SU-DHL-6 (cell line): ENCODE measurements around the gene KCTD1.

Experiments used
- H2AFZ ChIP-seq: fragments of 200-600 bp; sonication (generic); 2 replicates; pipeline ENCODE4 v1.6.1; 2014; ENCODE audit warnings: low read depth, mild to moderate bottlenecking, moderate library complexity, mixed read lengths, antibody characterized with exemption, low read length; ENCODE audit not compliant: severe bottlenecking
- H3F3A ChIP-seq: fragments of 200-600 bp; shearing (Covaris generic); 2 replicates; pipeline ENCODE4 v1.6.0; 2016; ENCODE audit warnings: antibody characterized with exemption, mild to moderate bottlenecking; ENCODE audit not compliant: insufficient read depth
- H3K27ac ChIP-seq: fragments of 200-600 bp; sonication (generic); 2 replicates; pipeline ENCODE4 v1.5.1; 2016; ENCODE audit warnings: low read depth, mild to moderate bottlenecking, low read length, moderate library complexity, mixed read lengths
- H3K27me3 ChIP-seq: fragments of 200-600 bp; sonication (generic), shearing (Covaris generic); 2 replicates; pipeline ENCODE4 v1.6.0; 2014; ENCODE audit warnings: mild to moderate bottlenecking, low read length
- H3K36me3 ChIP-seq: fragments of 200-600 bp; sonication (generic); 2 replicates; pipeline ENCODE4 v1.6.1; 2014; ENCODE audit warnings: mild to moderate bottlenecking, low read length, mixed read lengths
- H3K4me2 ChIP-seq: fragments of 300-600, 200-600 bp; shearing (Covaris generic), sonication (generic); 2 replicates; pipeline ENCODE4 v1.6.0; 2014; ENCODE audit warnings: low read length, low read depth, mild to moderate bottlenecking; ENCODE audit not compliant: poor library complexity, severe bottlenecking
- H3K4me3 ChIP-seq: fragments of 200-600 bp; sonication (generic); 2 replicates; pipeline ENCODE4 v1.5.1; 2014; ENCODE audit warnings: antibody characterized with exemption, low read length, mild to moderate bottlenecking, mixed read lengths; ENCODE audit not compliant: insufficient read depth, poor library complexity, severe bottlenecking
- H3K79me2 ChIP-seq: fragments of 200-600 bp; sonication (generic); 2 replicates; pipeline ENCODE4 v1.6.1; 2014; ENCODE audit warnings: mild to moderate bottlenecking, low read length, moderate library complexity; ENCODE audit not compliant: insufficient read depth
- H3K9ac ChIP-seq: fragments of 200-600 bp; sonication (generic); 2 replicates; pipeline ENCODE4 v1.7.0; 2014; ENCODE audit warnings: mild to moderate bottlenecking, low read length
- H3K9me2 ChIP-seq: fragments of 200-600 bp; sonication (generic); replicated peaks from 2 replicates; pipeline ENCODE4 v1.6.1; 2014; ENCODE audit warnings: low read length; ENCODE audit not compliant: insufficient read depth
- H3K9me3 ChIP-seq: fragments of 200-600 bp; sonication (generic); 2 replicates; pipeline ENCODE4 v1.6.1; 2014; ENCODE audit warnings: low read length, mixed read lengths; ENCODE audit not compliant: insufficient read depth
- H4K20me1 ChIP-seq: fragments of 200-600 bp; sonication (generic); 2 replicates; pipeline ENCODE4 v1.6.1; 2014; ENCODE audit warnings: low read depth, mild to moderate bottlenecking, antibody characterized with exemption, low read length, moderate library complexity, mixed read lengths
- CTCF ChIP-seq: fragments of 200-600 bp; sonication (generic); IDR thresholded peaks from one replicate; pipeline ENCODE4 v1.5.1; 2017; ENCODE audit warnings: antibody characterized with exemption, mild to moderate bottlenecking, low read length, moderate library complexity; ENCODE audit not compliant: insufficient read depth, poor library complexity, severe bottlenecking
- EZH2phosphoT487 ChIP-seq: fragments of 200-600 bp; sonication (generic), shearing (Covaris generic); conservative IDR thresholded peaks from 2 replicates; pipeline ENCODE4 v1.6.1; 2018; ENCODE audit warnings: mild to moderate bottlenecking, antibody characterized with exemption, low read length, moderate library complexity, mixed read lengths

The KCTD1 gene

GRCh38 chr18:26506012-26506411 is 42.3 kb downstream of the KCTD1 start:
- no peaks in the 10 kb centered on the region for H4K20me1 ChIP-seq
- no peaks in the 10 kb centered on the region for H3F3A ChIP-seq
- no peak overlapping the region for H3K4me2 ChIP-seq
- H2AFZ ChIP-seq: no peak overlapping the region
- no peaks in the 10 kb centered on the region for H3K79me2 ChIP-seq
- no peaks in the 10 kb centered on the region for H3K9me3 ChIP-seq
- no peak overlapping the region for H3K9ac ChIP-seq
- H3K9me2 ChIP-seq: no peaks in the 10 kb centered on the region
- H3K4me3 ChIP-seq: no peak overlapping the region
- TF ChIP-seq EZH2phosphoT487: no peak
- TF ChIP-seq CTCF: no peak
- H3K27me3 ChIP-seq: no peaks in the 10 kb centered on the region
- H3K36me3 ChIP-seq: no peaks in the 10 kb centered on the region
- H3K27ac ChIP-seq: no peak overlapping the region

- TF ChIP-seq EZH2phosphoT487: no peak
- TF ChIP-seq CTCF: no peak
- Histone ChIP-seq H3K27ac (no peak overlapping the region), H3K4me3 (no peak overlapping the region), H3K9ac (no peak overlapping the region), H3K27me3 (no peaks in the 10 kb centered on the region), H3F3A (no peaks in the 10 kb centered on the region), H3K9me2 (no peaks in the 10 kb centered on the region), H2AFZ (no peak overlapping the region), H3K9me3 (no peaks in the 10 kb centered on the region), H3K79me2 (no peaks in the 10 kb centered on the region), H3K4me2 (no peak overlapping the region), H4K20me1 (no peaks in the 10 kb centered on the region), H3K36me3 (no peaks in the 10 kb centered on the region)
Observed at GRCh38 chr18:26504831-26505230, 43.5 kb downstream of the KCTD1 start.

GRCh38 chr18:26503382-26503781 is 45.0 kb downstream of the KCTD1 start:
- H2AFZ ChIP-seq: no peak overlapping the region
- H3K27me3 ChIP-seq: no peaks in the 10 kb centered on the region
- H3K4me3 ChIP-seq: no peak overlapping the region
- H4K20me1 ChIP-seq: no peaks in the 10 kb centered on the region
- H3K9me2 ChIP-seq: no peaks in the 10 kb centered on the region
- no peak overlapping the region for H3K9ac ChIP-seq
- no peaks in the 10 kb centered on the region for H3K36me3 ChIP-seq
- no peak overlapping the region for H3K27ac ChIP-seq
- no peaks in the 10 kb centered on the region for H3K79me2 ChIP-seq
- no peaks in the 10 kb centered on the region for H3K9me3 ChIP-seq
- H3F3A ChIP-seq: no peaks in the 10 kb centered on the region
- no peak for TF ChIP-seq EZH2phosphoT487
- no peak for TF ChIP-seq CTCF
- no peak overlapping the region for H3K4me2 ChIP-seq

- H2AFZ ChIP-seq: no peak overlapping the region
- no peaks in the 10 kb centered on the region for H3K9me3 ChIP-seq
- no peaks in the 10 kb centered on the region for H3K9me2 ChIP-seq
- no peak overlapping the region for H3K27ac ChIP-seq
- H3K4me3 ChIP-seq: no peak overlapping the region
- H3K79me2 ChIP-seq: no peaks in the 10 kb centered on the region
- H3K36me3 ChIP-seq: no peaks in the 10 kb centered on the region
- H4K20me1 ChIP-seq: no peaks in the 10 kb centered on the region
- H3F3A ChIP-seq: no peaks in the 10 kb centered on the region
- TF ChIP-seq EZH2phosphoT487: no peak
- TF ChIP-seq CTCF: no peak
- H3K9ac ChIP-seq: no peak overlapping the region
- no peaks in the 10 kb centered on the region for H3K27me3 ChIP-seq
- H3K4me2 ChIP-seq: no peak overlapping the region
Observed at GRCh38 chr18:26502823-26503222, 45.5 kb downstream of the KCTD1 start.
